CD4-positive, alpha-beta T cell (primary cell): ENCODE data around the gene ZYG11B. TPM values are rescaled to one million over a fixed set of nuclear protein-coding genes. Genes with fewer than 3 reads are reported as not detected.
"Not testable (repeated sequence)": the region's sequence is repeated elsewhere in the genome, so short reads cannot be mapped to it uniquely, and the experiment has no call there.

Experiments used
- ATAC-seq: fragments of 200-7000 bp; cut with Tn5 transposase; one replicate; pipeline ENCODE4 v1.10.0; 2022; ENCODE audit warnings: mild to moderate bottlenecking; ENCODE audit not compliant: poor library complexity
- CTCF ChIA-PET: fragments of 350-600 bp; sonication (Branson Sonifier 250); formaldehyde crosslinking; loops from one replicate; lab custom pipeline; 2021; ENCODE audit warnings: antibody characterized with exemption, inconsistent platforms; lab: Charles Lee
- POLR2A ChIA-PET: fragments of 350-600 bp; sonication (Branson Sonifier 250); formaldehyde crosslinking; loops from one replicate; lab custom pipeline; 2021; ENCODE audit warnings: antibody characterized with exemption, inconsistent platforms; lab: Charles Lee
- DNase-seq, 14 experiments: peaks; one replicate each; pipeline ENCODE4 v3.0.0-alpha.2; 2013 to 2020; ENCODE audit warnings: mixed read lengths in 2 of 14
- H3K27ac ChIP-seq, 2 donors: one replicate each; pipeline versions ENCODE4 v1.5.1 to v1.7.0; 2013; ENCODE audit warnings: low read length in 2 of 2, low read depth in 1 of 2, mild to moderate bottlenecking in 1 of 2
- H3K27me3 ChIP-seq, 2 experiments: 1 replicate in 1 of 2; 2 replicates in 1 of 2; pipeline versions ENCODE4 v1.6.1 to v1.7.0; 2013; ENCODE audit warnings: low read length in 2 of 2, control low read depth in 1 of 2, mild to moderate bottlenecking in 1 of 2, moderate library complexity in 1 of 2; ENCODE audit not compliant: insufficient read depth in 2 of 2, control insufficient read depth in 1 of 2
- H3K36me3 ChIP-seq: one replicate; pipeline ENCODE4 v1.6.1; 2013; ENCODE audit warnings: low read length, control low read depth; ENCODE audit not compliant: insufficient read depth
- H3K4me1 ChIP-seq: one replicate; pipeline ENCODE4 v1.6.1; 2013; ENCODE audit warnings: low read length, control low read depth; ENCODE audit not compliant: insufficient read depth
- H3K4me3 ChIP-seq: one replicate; pipeline ENCODE4 v1.5.1; 2013; ENCODE audit warnings: mild to moderate bottlenecking, low read length, moderate library complexity
- H3K9me3 ChIP-seq, 2 experiments: 1 replicate in 1 of 2; 2 replicates in 1 of 2; pipeline versions ENCODE4 v1.6.1 to v1.7.0; 2013; ENCODE audit warnings: low read length in 2 of 2, mild to moderate bottlenecking in 2 of 2, control low read depth in 1 of 2, moderate library complexity in 1 of 2; ENCODE audit not compliant: control insufficient read depth in 1 of 2, insufficient read depth in 1 of 2
- H3K27ac Mint-ChIP-seq: one replicate; pipeline ENCODE4 v1.8.0; 2020; ENCODE audit warnings: mixed read lengths
- H3K27me3 Mint-ChIP-seq: one replicate; pipeline ENCODE4 v1.8.0; 2021; ENCODE audit warnings: mixed read lengths
- H3K36me3 Mint-ChIP-seq: one replicate; pipeline ENCODE4 v1.8.0; 2021; ENCODE audit warnings: low read depth, mixed read lengths
- H3K4me1 Mint-ChIP-seq: one replicate; pipeline ENCODE4 v1.8.0; 2021; ENCODE audit warnings: low read depth, mixed read lengths
- H3K4me3 Mint-ChIP-seq: one replicate; pipeline ENCODE4 v1.8.0; 2020; ENCODE audit warnings: mild to moderate bottlenecking, mixed read lengths
- H3K9me3 Mint-ChIP-seq: one replicate; pipeline ENCODE4 v1.8.0; 2020; ENCODE audit warnings: mixed read lengths
- intact Hi-C, 2 experiments: fragments of 100-400 bp; cut with DNase I in 1 of 2; cut with micrococcal nuclease in 1 of 2; formaldehyde crosslinking; loops; one replicate each; pipeline versions ENCODE4 v1.15.1 to v1.9.0; 2023 to 2025; cut with DNase I, micrococcal nuclease
- total RNA-seq, 174 experiments: library from RNA in 2 of 174; stranded (reverse) in 2 of 174; gene quantifications; one replicate each; pipeline ENCODE4 v1.2.3 and lab custom pipeline; 2021 to 2026
- TF ChIP-seq, protein P1 (sequence below): fragments of 200-600 bp; IDR thresholded peaks from one replicate; pipeline ENCODE4 v1.8.0; 2022; ENCODE audit warnings: antibody characterized with exemption, mild to moderate bottlenecking

ZYG11B gene
- total RNA-seq, 2 experiments from 2014 or later: 14.1 to 16.1 TPM

DNA sequence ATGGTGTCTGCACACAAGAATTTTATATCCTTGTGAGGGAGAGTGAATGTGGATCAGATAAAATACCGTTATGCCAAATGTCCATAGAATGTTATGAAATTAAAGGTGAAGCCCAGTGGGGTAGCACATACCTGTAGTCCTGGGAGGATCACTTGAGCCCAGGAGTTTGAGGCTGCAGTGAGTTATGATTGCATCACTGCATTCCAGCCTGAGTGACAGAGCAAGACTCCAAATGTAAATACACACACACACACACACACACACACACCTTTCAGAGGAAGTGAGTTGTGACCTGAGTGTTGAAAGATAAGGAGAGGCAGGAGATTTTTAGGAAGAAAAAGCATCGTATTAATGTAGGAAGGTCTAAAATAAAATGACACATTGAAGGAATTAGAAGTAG lies 88.2 kb downstream of the ZYG11B start:
- Histone ChIP-seq H3K9me3 (no peaks in the 10 kb centered on the region), H3K27me3 (no peaks in the 10 kb centered on the region), H3K4me1 (no peaks in the 10 kb centered on the region), H3K27ac (no peak overlapping the region), H3K4me3 (no peak overlapping the region), H3K36me3 (peaks cover 42% of the 10 kb centered on the region)
- no peak overlapping the region for H3K27ac Mint-ChIP-seq
- peaks cover 65% of the 10 kb centered on the region for H3K36me3 Mint-ChIP-seq
- H3K27me3 Mint-ChIP-seq: no peaks in the 10 kb centered on the region
- H3K4me3 Mint-ChIP-seq: no peak overlapping the region
- no peaks in the 10 kb centered on the region for H3K9me3 Mint-ChIP-seq
- ChIA-PET POLR2A (no interaction called here), CTCF (no interaction called here)
- TF ChIP-seq, protein P1, sequence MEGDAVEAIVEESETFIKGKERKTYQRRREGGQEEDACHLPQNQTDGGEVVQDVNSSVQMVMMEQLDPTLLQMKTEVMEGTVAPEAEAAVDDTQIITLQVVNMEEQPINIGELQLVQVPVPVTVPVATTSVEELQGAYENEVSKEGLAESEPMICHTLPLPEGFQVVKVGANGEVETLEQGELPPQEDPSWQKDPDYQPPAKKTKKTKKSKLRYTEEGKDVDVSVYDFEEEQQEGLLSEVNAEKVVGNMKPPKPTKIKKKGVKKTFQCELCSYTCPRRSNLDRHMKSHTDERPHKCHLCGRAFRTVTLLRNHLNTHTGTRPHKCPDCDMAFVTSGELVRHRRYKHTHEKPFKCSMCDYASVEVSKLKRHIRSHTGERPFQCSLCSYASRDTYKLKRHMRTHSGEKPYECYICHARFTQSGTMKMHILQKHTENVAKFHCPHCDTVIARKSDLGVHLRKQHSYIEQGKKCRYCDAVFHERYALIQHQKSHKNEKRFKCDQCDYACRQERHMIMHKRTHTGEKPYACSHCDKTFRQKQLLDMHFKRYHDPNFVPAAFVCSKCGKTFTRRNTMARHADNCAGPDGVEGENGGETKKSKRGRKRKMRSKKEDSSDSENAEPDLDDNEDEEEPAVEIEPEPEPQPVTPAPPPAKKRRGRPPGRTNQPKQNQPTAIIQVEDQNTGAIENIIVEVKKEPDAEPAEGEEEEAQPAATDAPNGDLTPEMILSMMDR: no peak
- no peak for ATAC-seq
- H3K4me1 Mint-ChIP-seq: no peaks in the 10 kb centered on the region
- intact Hi-C loops: no loop called here
- DNase-seq: no peak

DNA sequence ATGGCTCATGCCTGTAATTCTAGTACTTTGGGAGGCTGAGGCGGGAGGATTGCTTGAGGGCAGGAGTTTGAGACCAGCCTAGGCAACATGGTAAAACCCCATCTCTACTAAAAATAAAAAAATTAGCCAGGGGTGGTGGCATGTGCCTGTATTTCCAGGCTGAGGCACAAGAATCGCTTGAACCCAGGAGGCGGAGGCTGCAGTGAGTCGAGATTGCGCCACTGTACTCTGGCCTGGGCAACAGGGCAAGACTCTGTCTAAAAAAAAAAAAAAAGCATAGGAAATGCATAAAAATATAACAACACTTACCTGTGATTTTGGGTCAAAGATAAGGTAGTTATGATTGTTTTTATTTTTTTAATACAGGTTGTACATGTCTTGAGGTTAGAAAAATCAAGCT lies 94.6 kb downstream of the ZYG11B start:
- intact Hi-C loops, H3K27me3 Mint-ChIP-seq, H3K27ac Mint-ChIP-seq, H3K27ac ChIP-seq, H3K27me3 ChIP-seq, H3K9me3 Mint-ChIP-seq, ATAC-seq, H3K4me3 Mint-ChIP-seq, H3K4me1 ChIP-seq, DNase-seq, CTCF ChIA-PET, H3K9me3 ChIP-seq, H3K4me3 ChIP-seq, POLR2A ChIA-PET, H3K4me1 Mint-ChIP-seq: not testable (repeated sequence)
- peaks cover 45% of the 10 kb centered on the region for H3K36me3 Mint-ChIP-seq
- peaks cover 33% of the 10 kb centered on the region for H3K36me3 ChIP-seq

DNA sequence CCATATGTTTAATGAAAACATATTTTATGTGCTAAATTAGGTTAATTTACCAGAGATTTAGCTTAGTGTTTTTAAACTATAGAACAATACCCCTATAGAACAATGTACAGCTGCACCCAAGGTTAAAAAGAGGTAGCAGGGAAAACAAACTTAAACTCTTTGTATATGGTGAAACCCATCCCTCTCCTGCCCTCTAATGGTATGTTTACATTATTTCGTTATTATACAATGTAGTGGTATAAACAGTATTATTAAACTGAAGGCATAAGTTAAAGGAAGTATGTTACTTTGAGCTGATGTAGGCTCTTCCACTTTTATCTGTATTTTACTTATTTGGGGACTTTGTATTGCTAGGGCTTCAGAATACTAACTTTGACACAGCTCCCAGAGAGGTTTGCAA lies 99.6 kb downstream of the ZYG11B start:
- Histone ChIP-seq H3K9me3 (no peaks in the 10 kb centered on the region), H3K36me3 (peaks cover 18% of the 10 kb centered on the region), H3K27ac (no peak overlapping the region), H3K27me3 (no peaks in the 10 kb centered on the region), H3K4me3 (no peak overlapping the region), H3K4me1 (no peaks in the 10 kb centered on the region)
- ATAC-seq: peak; percentile 49
- Mint-ChIP-seq H3K4me1 (no peaks in the 10 kb centered on the region), H3K4me3 (no peak overlapping the region), H3K27me3 (no peaks in the 10 kb centered on the region), H3K9me3 (no peaks in the 10 kb centered on the region), H3K27ac (no peak overlapping the region), H3K36me3 (peaks cover 22% of the 10 kb centered on the region)
- DNase-seq: peak in 2 of 14 experiments; percentile 15 to 25
- intact Hi-C loops: no loop called here
- POLR2A ChIA-PET: interaction anchor here (0.8 to 1.2 kb wide), 2 partner anchors 96 to 123 kb away, joined by 3 to 4 read pairs; partner anchors contain the start of gene ECHDC2
- CTCF ChIA-PET: interaction anchor here (0.8 kb wide), 1 partner anchor 30 kb away, joined by 3 read pairs; no protein-coding TSS in a partner anchor
- TF ChIP-seq, protein P1: no peak

DNA sequence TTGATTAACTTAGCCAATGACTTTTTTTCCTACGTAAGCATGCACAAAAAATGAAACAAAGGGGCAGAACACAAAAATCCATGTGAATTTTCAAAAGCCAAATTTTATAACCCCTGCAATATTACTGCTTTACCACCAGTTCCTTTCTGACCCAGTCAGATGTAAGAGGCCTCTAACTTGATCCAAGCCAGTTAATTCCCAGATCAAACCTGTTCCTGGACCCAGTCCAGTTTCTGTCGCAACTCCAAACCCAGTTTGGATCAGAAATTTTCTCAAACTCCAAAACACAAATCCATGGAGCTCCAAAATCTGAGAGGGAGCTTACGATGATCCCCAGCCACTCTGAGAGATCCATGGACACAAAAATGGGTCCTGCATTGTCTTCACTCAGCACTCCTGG lies 108.5 kb downstream of the ZYG11B start:
- Mint-ChIP-seq H3K27ac (no peak overlapping the region), H3K27me3 (peaks cover 8% of the 10 kb centered on the region), H3K4me3 (no peak overlapping the region), H3K36me3 (no peaks in the 10 kb centered on the region), H3K4me1 (no peaks in the 10 kb centered on the region), H3K9me3 (no peaks in the 10 kb centered on the region)
- no peaks in the 10 kb centered on the region for H3K36me3 ChIP-seq
- no peaks in the 10 kb centered on the region for H3K9me3 ChIP-seq
- no peaks in the 10 kb centered on the region for H3K27me3 ChIP-seq
- DNase-seq: no peak
- ATAC-seq: no peak
- POLR2A ChIA-PET: no interaction called here
- H3K4me1 ChIP-seq: no peaks in the 10 kb centered on the region
- no peak overlapping the region for H3K27ac ChIP-seq
- CTCF ChIA-PET: no interaction called here
- intact Hi-C loops: no loop called here
- TF ChIP-seq, protein P1: no peak
- no peak overlapping the region for H3K4me3 ChIP-seq
